ENCODE results near the gene SLC7A14.

GRCh38 chr3:170491901-170492300 is 94.0 kb downstream of the SLC7A14 start:
- TF ChIP-seq REST (IDR thresholded peaks at IDR 0.05; ENCODE audit: insufficient read depth in 1 of 2, low read depth in 2 of 2, low read length in 2 of 2) (no peak), POLR2AphosphoS5 (IDR thresholded peaks at IDR 0.05; ENCODE audit: low read depth, low read length) (no peak), TAF1 (IDR thresholded peaks at IDR 0.05; ENCODE audit: borderline replicate concordance, insufficient read depth, low read length) (no peak), SIN3A (IDR thresholded peaks at IDR 0.05; ENCODE audit: borderline replicate concordance, insufficient read depth, low read length) (no peak), FOXP2 (optimal IDR thresholded peaks at IDR 0.05; ENCODE audit: borderline replicate concordance, extremely low read depth, extremely low read length, insufficient read depth) (no peak)

All from PFSK-1 (cell line).